Nucleus accumbens (tissue), 56 donors: Measurements from ENCODE around the gene VPS37B.
"Not testable (repeated sequence)": the region's sequence is repeated elsewhere in the genome, so short reads cannot be mapped to it uniquely, and the experiment has no call there.

Experiments
- DNase-seq, 56 donors: peaks; one replicate each; lab custom pipeline; 2025; lab: John Stamatoyannopoulos, UW

The VPS37B gene

DNA sequence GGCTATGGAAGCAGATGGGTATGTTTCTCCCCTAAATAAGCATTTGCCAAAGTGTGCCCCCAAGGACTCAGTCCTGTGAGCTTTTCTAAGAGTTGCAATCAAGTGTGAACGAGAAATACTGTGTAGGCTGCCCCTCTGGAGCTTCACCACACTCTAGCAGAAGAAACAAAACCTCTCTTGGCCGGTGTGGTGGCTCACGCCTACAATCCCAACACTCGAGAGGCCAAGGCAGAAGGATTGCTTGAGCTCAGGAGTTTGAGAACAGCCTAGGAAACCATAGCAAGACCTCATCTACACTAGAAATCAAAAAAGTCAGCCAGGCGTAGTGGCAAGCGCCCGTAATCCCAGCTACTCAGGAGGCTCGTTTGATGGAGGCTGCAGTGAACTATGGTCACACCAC is 9.8 kb downstream of the VPS37B start:
- no peak for DNase-seq

DNA sequence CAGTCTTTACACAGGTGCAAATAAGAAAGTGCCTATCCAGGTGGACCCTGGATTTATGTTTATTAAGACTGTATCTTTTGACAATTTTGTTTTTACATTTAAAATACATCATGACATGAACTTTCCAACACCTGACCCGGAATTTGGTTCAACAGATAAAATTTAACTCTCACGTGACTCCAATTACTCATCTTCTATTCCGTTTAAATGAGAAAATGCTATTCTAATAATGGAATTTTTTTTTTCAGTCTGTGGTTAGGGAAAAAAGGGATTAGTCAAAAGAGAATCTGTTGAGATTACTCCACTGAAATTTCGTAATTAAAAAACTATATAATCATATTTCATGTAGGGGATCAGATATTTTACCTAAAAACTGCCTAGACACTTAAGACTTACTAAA is 11.1 kb downstream of the VPS37B start:
- DNase-seq: no peak

DNA sequence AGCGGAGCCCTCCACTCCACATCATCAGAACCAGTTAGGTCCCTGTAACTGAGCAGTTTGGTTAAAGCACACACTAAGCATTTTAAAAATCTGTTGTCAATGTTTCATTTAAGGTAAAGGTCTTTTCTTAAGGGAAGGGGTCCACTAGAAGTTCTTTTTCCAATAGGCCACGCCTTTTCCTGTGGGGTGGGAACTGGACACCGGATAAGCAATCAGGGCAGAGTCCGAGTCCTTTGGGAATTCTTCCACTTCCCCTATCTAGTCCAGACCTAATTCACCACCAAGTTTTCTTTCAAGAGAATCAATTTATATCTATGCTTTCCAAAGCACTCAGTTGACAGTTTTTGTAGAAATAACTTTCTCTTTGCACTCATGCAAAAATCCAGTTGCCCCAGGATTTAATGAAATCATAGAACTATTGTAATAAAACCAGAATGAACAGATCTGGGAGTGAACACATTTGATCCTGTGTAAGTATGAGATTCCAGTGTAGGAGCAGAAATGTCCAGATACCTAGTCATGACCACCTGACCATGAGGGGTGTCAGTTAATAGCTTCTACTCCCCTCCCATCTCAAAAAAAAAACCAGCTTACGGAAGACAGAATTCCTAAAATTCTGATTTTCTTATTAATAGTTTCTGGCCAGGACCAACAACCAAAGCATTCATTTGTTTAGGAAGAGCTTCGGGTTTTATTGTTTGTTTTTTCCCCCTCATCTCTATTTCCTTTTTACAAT is 11.7 kb downstream of the VPS37B start:
- no peak for DNase-seq

DNA sequence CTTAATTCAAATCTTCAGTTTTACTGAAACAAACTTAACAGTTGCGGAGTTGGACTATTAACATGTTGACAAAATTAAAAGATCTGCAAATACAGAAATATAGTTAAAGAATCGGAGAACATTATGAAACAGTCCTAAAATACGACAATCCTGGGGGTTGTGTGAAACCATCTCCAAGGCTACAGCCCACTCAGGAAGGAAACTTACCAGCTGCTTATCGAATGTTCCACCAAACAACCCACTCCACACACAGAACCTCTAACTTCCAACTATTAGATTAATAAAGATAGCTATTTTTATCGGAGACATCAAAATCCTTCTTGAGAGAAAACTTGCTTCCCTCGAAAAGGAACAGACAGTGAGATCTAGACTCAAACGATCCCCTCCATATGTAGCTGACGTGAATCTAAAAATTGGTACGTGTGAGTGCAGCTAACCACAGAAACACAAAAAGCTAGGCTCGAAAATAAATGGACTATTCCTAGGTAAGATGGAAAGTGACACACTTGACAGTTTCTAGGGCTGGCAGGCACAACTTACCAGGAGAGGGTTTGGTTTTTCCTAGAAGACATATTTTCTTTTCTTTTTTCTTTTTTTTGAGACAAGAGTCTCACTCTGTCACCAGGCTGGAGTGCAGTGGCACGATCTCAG is 12.9 kb downstream of the VPS37B start:
- DNase-seq: peak in 2 of 56 donors; percentile 33 to 34

DNA sequence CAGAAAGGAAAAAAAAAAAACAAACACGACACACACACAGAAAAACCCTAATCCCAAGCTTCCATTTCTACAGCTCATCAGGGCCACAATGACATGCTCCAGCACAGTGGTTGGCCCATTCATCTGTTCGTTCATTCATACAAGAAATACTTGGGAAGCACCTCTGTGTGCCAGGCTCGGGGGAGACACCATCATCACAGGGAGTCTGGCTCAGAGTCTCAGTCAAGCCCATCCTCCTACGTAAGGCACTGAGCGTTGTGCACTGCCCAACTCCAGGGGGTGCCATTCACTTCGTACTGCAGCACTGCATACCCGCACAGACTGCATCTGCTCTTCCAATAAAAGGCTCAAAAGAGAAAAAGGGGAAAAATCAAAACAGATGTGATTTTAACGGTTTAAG is 15.3 kb downstream of the VPS37B start:
- peak in 45 of 56 donors; percentile 17 to 85 (median 60) for DNase-seq

DNA sequence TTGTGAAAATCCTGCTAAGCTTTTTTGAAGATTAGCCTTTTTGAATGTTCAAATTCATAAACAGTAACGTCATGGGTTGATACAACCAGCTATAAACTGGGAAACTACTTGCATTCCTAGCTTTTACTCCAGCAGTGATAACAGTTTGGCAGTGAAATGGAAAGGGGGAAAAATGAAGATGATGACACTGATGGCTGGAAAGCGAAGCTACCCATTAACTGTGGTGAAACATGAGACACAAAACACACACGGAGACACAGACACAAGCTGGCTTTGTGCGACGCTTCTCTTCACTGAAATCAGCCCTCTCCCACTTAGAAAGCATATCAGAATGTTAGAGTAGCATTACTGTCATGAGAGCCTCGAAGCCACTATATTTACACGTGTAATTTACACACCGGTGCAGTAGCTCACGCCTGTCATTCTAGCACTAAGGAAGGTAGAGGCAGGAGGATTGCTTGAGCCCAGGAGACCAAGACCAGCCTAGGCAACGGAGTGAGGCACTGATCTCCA is 15.7 kb downstream of the VPS37B start:
- no peak for DNase-seq

DNA sequence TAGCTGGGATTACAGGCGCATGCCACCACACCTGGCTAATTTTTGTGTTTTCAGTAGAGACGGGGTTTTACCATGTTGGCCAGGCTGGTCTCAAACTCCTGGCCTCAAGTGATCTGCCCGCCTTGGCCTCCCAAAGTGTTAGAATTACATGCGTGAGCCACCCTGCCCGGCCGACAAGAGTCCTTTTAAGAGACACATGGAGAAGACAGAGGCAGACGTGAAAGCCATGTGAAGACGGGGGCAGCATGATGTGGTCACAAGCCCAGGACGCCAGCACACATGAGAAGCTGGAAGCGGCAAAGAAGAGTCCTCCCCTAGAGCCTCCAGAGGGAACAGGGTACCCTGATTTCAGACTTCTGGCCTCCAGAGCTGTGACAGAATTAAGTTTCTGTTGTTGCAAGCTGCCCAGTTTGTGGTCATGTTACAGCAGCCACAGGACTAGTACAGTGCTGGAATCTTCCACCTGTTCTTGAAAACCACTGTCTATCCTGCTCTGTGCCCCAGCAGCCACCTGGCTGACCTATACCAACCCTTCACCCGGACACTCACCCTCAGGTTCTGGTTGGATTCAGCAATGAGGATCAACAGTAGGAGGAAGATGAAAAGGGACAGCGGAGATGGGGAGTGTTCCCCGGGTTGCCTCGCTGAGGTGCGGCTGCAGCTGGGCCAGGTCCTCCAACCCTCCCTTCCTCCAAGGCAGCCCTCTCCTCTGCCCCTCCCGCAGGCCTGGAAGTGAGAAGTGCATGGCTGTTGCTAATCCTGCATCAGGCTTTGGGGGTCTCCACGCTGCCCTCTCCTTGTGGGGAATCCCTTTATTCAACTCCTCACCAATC is 16.9 kb downstream of the VPS37B start:
- DNase-seq: no peak

DNA sequence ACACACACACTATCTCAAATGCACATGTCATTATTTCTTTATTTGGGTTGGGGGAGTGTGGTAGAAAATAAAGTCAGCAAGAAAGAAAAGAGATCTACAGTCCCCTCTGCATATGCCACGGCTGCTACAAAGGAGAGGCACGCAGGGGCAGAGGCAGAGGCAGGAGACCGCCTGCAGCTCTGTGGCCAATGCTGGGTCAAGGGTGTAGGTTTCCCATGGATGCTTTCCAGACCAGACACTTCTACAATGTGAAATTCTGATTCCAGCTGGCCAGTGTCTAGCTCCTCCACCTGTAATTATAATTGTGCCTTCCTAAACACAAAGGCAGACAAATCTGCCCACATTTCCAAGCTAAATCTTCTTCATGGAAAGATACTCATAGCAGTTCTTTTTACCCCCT is 19.2 kb downstream of the VPS37B start:
- no peak for DNase-seq

DNA sequence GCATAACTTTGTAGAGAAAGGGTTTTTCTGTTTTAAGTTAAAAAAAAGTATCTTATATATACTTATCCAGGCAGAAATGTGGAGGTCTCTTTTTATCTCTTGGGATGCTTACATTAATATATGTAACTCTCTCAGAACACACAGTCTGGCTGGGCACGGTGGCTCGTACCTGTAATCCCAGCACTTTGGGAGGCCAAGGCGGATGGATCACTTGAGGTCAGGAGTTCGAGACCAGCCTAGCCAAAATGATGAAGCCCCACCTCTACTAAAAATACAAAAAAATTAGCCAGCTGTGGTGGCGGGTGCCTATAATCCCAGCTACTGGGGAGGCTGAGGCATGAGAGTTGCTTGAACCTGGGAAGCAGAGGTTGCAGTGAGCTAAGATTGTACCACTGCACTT is 19.6 kb downstream of the VPS37B start:
- DNase-seq: not testable (repeated sequence)

DNA sequence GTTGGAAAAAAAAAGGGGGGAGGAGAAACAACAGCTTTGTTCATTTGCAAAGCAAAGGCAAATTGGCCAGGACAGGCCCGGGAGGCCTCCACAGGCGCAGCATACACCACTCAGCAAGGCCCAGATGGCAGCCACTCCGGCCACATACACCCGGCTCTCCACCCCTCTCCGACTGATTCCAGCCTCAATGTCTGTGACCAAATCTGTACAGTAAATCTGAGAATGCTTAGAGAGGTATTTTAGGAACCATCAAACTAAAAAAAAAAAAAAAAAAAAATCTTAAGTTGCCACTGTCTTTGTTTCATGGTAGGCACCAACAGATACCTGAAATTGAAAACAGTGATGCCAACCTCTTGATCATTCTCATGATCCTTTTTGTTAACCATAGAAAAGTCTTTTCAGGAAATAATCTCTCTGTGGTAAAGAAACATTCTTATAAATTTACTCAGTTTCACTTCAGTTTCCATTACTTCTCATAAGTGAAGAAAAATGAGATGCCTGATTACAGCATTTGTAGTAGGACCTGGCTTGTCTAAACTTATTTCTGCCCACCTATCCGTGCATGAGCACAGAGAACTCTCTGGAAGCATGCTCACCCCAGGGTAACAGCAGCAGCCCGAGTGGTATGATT is 20.2 kb downstream of the VPS37B start:
- peak in 14 of 56 donors; percentile 8 to 62 (median 38) for DNase-seq

DNA sequence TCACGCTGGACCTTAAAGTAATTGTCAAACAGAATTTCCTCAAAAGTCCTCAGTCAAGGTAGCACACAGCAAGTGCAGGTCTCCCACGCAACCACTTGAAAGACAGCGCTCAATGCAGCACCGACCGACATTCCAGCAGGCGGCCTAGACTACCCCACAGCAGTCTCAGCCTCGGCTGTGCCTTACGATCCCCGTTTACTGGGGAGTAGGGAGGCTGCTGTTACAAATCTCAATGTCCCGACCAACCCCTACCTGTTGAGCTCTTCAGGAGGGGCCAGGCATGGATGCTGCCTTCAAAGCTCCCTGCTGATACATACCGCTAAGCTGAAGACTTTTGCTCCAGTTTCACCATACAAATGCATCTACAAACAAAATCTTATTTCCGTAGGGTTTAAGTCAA is 21.8 kb downstream of the VPS37B start:
- DNase-seq: no peak

DNA sequence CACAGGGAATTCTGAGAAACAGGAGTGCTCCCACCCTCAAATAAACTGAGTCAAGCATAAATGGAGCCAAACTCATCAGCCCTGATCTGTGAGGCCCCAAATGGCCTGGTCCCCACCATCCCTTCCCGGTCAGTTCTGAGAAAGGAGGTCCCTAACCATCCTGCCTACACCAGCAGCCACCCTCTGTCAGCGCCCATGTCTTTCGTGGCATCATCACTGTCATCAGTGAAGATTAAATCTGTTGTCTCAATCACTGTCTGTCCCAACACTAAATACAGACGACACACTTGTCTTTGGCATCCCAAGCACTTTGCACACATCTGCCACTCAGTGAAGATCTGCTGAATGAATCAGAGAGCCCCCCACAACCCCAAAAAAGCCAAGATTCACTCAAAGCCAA is 22.4 kb downstream of the VPS37B start:
- DNase-seq: no peak

DNA sequence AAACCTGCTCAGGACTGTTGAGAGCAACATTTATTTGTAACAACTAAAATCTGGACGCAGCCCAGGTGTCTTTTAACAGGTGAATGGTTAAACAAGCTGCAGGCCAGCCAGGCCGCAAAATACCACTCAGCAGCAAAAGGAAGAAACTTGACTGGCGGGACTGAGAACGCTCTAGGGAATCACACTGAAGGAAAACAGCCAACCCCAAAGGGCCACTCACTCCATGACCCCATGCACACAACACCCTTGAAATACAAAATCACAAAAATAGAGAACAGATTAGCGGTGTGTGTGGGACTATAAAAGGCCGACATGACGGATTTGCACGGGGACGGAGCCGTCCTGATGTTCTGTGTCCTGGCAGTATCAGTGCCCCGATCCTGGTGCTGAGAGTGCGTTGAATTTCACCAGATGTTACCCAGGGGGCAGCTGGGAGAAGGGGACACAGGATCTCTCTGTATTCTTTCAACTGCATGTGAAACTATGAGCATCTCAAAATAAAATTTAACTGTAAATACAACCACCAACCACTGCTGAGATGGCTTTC is 23.0 kb downstream of the VPS37B start:
- DNase-seq: peak in 1 of 56 donors; percentile 37

DNA sequence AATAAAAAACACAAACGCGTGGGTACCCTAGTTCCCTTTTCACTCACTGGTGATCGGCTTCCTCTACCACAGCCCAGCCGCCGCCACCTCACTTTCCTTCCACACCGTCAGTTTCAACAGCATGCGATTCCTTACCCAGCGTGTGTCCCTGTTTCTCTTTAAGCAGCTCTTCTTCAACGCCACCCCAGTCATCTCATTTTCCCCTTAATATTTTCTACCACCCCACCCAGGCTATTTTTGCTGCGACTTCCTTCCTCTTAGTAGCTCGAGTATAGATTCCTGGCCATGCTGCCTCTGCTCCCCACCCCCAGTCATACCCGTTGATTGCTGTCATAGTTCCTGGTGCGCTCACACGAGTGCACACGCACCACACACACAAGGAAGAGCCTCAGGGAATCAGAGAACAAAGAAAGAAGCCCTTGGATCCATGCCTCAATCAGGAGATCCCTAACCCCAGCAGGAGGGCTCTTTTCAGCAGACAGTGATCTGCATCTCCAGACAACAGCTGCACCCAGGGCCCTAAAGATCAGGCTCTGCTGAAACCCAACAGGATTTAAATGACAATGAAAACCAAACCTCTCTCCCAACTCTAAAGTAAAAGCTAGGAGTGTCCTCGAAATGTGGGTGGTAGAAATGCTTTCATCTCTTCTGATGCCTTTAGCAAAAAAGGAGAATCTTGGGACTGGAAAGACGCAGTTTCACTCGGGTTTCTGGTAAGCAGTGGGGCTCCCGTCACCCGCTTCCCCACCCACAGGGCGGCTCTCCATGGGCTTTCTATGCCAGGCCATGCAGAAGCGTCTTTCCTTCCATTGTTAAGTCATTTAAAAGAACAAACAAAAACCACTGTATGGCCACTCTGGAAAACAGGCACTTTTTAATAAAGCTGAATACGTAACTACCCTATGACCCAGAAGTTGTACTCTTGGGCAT is 23.8 kb downstream of the VPS37B start:
- DNase-seq: peak in 22 of 56 donors; percentile 25 to 69 (median 44)

DNA sequence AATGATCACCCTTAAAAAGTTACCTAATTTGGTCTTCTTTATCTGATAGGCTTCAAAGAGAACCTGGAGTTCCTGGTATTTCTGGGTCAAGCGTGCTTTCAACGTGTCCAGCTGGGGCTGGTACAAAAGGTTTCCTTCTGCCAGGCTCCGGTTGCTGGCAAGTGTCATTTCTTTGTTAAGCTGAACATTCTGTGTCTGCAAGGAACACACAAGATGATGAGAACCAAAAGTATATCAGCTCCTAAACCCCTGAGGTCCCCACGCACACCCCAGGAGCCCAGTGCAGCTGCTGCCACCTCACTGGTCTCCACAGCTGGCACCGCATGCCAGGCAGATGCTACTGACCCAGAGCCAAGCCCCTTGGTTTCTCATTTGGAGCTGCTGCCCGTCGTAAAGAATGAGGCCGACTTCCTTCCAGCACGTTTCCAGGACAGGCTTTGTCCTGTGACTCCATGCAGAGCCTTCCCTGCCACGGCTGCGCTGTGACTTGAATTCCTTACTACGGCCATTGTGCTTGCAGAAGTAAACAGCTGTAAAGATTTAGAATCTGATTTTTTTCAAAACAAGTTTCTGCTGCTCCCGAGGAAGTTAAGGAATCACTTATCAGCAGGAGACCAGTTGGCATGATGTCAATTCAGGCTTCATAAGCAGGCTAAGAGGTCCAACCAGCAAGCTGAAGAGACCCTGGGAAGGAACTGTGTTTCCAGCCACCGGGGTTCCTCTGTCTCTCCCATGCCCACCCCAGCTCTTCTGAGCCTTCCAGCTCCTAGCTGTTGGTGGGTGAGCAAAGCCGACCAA is 24.9 kb downstream of the VPS37B start:
- DNase-seq: peak in 23 of 56 donors; percentile 25 to 64 (median 43)

DNA sequence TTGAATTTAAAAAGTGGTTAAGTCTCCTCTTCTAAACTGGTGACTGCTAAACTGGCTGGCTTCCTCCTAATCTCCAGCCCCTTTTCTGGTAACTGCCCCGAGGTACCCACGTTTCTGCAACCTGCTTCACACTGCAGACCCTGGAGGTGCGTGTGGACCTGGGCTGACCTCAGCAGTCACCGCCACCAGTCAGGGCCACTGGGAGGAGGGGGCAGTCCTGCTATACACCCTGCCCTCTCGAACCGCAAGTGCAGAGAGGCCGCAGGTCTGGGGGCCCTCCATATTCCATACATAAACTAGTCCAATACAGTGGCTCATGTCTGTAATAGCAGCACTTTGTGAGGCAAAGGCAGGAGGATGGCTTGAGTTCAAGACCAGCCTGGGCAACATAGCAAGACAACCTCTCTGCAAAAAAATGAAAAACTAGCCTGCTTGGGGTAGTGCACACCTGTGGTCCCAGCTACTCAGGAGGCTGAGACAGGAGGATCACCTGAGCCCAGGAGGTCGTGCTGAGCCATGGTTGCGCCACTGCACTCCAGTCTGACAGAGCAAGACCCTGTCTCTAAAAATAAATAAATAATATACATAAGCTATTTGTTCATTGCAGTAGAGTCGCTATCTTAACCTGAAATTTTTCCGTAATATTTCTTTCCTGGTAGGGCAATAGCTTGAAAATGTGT is 25.6 kb downstream of the VPS37B start:
- DNase-seq: no peak

DNA sequence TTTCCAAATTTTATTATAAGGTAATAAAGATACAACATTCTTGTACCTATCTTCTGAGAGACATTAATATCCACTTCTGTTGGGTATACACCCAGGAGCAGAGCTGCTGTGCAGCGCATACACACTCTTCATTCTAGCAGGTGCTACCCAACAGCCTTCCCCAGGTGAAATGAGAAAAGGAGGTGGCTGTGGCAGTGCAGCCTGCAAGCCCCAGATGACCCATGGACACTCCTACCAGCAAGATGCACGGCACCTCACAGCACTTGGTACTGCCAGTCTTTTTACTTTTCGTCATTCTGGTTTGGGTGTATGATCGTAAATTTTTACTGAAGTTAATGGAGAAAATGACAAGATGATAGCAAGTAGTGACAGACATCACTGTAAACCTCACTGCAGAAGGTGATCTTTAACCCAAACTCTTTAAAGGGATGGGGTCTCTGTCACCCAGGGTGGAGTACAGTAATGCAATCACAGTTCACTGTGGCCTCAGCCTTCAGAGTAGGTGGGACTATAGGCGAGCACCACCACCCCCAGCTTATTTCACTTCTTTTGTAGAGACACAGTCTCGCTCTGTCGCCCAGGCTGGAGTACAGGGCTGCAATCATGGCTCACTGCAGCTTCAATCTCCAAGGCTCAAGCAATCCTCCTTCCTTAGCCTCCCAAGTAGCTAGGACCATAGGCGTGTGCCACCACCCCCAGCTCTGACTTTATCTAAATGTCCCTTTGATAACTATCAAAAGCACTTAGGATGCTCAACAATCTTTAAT is 26.5 kb downstream of the VPS37B start:
- no peak for DNase-seq
